CD4-positive, alpha-beta T cell treated with Interleukin-17A for 4 hours (primary cell): ENCODE results near the gene JAKMIP2.

Source experiments
- DNase-seq: peaks from one replicate; pipeline ENCODE4 v3.0.0-alpha.2; 2020; ENCODE audit warnings: mixed read lengths

The JAKMIP2 gene

GRCh38 chr5:147552897-147553296 is 229.6 kb downstream of the JAKMIP2 start:
- no peak for DNase-seq

GRCh38 chr5:147551677-147552076 is 230.9 kb downstream of the JAKMIP2 start:
- DNase-seq, result no peak

- DNase-seq, result no peak
These were observed 234.8 kb downstream of the JAKMIP2 start for GRCh38 chr5:147547730-147548129.

- DNase-seq, result no peak
These were observed 238.0 kb downstream of the JAKMIP2 start for GRCh38 chr5:147544556-147544955.

GRCh38 chr5:147539053-147539452 is 243.5 kb downstream of the JAKMIP2 start:
- DNase-seq, result no peak

GRCh38 chr5:147538236-147538635 is 244.3 kb downstream of the JAKMIP2 start:
- DNase-seq, result no peak
